ENCODE results near the gene PRR14L. TPM values are rescaled to one million over a fixed set of nuclear protein-coding genes. Genes with fewer than 3 reads are reported as not detected.

PRR14L gene
- 5.4 to 6.7 TPM (median 6.3 TPM) in 5 replicates for total RNA-seq (2022; extraction: Qiagen RNA extraction)

DNA sequence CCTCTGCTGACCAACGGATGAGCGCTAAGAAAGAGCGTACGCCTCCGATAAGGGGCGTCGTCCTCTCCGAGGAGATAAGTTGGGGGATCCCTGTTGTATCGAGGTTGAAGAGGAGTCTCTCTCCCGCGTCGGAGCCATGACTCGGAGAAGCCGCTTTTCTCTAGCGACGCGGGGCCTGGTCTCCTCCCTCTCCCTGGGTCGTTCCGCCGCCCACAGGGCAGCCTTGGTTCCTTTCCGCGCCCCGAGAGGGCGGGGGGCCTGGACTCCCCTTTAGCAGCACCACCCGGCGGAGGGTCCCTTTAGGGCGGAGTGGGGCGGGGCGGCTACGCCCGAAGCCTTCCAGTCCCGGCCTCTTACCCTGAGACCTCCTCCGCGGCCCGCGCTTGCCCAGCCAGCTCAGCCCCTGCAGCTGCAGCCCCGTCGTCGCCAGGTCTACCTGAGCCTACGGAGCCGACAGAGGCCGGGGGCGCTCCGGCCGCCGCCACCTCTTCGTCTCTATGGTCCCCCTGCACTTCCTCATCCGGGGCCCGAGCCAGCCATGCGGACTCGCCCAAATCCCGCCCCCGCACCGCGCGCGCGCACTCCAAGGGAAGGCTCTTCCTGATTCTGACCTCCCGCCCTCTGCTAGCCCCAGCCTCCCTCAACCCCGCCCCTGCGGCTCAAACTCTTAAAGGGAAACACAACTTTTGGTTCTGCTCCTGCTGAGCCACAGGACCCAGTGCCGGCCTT lies at the start of gene PRR14L:
Gene PRR14L (minus strand): TSS at position 497 of the 729 bp plus-strand sequence. CDS start 11,272 bp downstream, outside the sequence.

DNA sequence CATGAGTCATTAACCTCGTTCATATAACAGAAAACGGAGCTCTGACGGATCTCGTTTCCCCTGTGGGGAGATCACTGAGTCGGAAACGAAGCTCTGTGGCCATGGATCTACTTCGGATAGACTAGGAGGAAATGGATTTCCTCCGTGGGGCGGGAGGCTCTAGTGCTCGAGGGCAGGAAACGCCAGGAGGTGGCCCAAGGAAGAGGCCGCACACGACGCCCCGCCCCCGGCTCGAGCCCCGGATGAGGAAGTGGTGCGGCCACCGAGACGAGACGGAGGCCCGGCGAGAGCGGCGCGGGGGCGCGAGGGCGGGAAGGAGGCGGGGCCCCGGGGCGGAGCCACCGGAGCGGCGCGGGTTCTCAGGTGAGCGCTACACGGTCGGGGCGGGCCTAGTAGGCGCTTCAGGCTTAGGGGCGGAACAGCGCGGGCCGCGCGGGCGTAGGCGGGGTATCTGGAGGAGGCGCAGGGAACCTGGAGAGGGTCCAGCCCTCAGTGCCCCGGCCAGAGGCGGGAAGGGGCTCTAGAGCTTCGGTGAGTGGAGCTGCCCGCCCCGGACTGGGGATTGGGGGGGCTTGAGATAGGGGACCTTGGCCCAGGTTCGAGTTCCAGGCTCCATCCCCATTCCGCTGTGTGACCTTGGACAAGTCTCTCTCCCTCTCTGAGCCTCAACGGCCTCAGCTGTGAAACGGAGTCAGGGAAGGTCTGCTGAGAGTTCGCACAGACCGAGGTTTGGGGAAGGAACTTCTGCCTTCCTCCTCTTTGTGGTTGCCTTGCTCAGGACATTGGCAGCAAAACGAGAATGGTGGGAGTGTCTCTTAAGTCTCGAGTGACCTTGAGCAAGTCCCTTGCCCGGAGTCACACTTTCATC lies 3.9 kb upstream of the PRR14L start, which contains the start of gene DEPDC5:
Gene DEPDC5 (plus strand): TSS at position 386 of the 868 bp plus-strand sequence. CDS start 903 bp downstream, outside the sequence.

DNA sequence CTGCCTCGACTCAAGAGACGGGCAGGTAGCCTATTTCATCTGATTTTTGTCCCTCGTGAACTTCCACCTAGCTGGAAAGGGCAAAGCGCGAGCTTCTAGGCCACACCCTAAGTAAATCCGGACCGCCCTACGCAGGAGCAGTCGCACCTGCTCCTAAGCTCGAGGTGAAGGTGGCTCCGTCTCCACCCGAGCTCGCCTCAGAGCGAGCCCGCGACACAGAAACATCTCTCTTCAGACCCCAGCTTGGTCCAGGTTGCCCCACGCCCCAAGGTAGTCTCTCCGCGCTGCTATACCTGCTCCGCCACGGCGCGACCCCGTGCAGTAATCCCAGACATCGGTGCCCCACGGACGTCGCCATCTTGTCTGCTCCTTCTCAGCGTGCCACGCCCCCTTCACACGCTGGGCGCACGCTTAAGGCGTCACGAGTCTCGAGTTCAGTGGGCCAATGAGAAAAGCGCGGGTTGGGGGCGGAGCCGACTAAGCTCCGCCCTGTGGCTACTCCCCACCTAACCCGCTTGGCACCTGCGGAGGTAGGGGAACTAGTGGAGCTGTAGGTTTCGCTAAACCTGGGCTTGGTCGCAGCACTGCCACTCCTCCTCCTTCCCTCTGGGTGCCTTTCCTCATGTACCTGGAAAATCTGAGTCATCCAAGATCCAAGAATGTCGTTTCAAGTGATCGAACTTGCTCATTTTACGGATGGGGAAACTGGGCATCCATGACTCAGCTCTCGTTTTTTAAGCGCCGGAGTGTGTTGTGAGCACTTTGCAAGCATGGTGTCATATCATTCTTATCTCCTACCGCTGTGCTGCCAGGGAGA lies 87.9 kb downstream of the PRR14L start, which contains the start of gene PISD:
Gene PISD (minus strand): TSS at position 365 of the 817 bp plus-strand sequence. CDS start 7 bp downstream, at position 358.

Other genes with a start within 250 kb of the PRR14L start
- gene PISD, start 87.9 kb downstream of the PRR14L start, total RNA-seq (2022; extraction: Qiagen RNA extraction) = 22.2 to 31.0 TPM (median 27.9 TPM) in 5 replicates
- gene DEPDC5, start 3.9 kb upstream of the PRR14L start, total RNA-seq (2022; extraction: Qiagen RNA extraction) = 4.3 to 5.6 TPM (median 4.4 TPM) in 5 replicates
- gene YWHAH, start 194.4 kb upstream of the PRR14L start, total RNA-seq (2022; extraction: Qiagen RNA extraction) = 134 to 147 TPM (median 143 TPM) in 5 replicates

Measured in A549 treated with Mapracorat at 1 μM for 4 hours (cell line).